Measurements from ENCODE around the gene ACTR1B. TPM values are rescaled to one million over a fixed set of nuclear protein-coding genes. Genes with fewer than 3 reads are reported as not detected.

Gene ACTR1B
- total and polyA plus RNA-seq, 2 of the 4 experiments (the other 2 are of a cell fraction), result 40.5 to 68.8 TPM

DNA sequence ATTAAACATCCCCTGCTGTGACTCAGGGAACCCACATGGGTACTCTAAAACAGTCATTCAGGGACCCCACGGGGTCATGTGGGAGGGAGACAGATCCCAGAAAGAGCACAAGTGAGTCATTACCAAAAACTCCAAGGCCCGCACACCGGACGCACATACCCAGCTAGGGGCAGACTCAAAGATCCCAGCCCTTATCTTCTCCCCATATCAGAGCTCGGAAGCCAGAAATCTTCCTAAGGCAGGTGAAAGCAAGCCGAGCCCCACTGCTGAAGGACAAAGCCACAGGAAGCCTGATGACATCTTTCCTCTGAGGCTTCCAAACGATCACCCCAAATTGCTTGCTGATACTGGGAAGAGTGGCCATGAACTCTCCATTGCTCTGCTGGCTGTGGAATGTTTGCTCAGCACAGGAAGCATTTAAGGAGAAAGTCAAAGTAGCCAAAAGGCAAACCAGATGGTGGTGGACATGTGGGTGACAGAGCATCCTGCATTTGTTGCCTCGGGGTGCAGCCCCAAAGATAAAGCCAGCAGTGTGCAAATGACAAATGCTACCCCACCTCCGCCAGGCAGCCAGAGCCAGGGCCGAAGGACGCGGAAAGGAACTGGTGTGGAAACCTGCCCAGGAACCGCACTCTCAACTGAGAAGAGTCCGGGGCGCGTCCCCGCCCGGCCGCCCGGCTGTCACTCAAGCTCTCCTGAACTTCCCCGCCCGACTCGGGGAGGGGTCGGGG lies 784 bp downstream of the ACTR1B start (continued):
- no peak for TF ChIP-seq CEBPB (IDR thresholded peaks at IDR 0.05; ENCODE audit: low read depth, low read length)
- TF ChIP-seq RAD21 (IDR thresholded peaks at IDR 0.05; ENCODE audit: low read length), result no peak
- no peak for TF ChIP-seq RCOR1 (IDR thresholded peaks at IDR 0.05; ENCODE audit: insufficient replicate concordance, low read length)

- ATAC-seq (ENCODE audit: low read depth), result no peak
- Histone ChIP-seq H3K4me1 (ENCODE audit: control insufficient read depth, insufficient read depth, low read length) (peaks cover 9% of the 10 kb centered on the region), H3K4ac (ENCODE audit: low read depth, low read length) (peak overlapping the region; percentile 90), H3K56ac (ENCODE audit: extremely low read depth, insufficient read depth, low read length) (peak overlapping the region; percentile 79; the same call in 1 of the 2 replicates), H2AFZ (replicated peaks; ENCODE audit: low read length, poor library complexity) (peak overlapping the region; percentile 89), H3K27ac (ENCODE audit: insufficient read depth, low read length) (peak overlapping the region; percentile 95), H4K5ac (ENCODE audit: low read depth, low read length) (peak overlapping the region; percentile 6; the same call in 1 of the 2 replicates), H2BK120ac (ENCODE audit: low read depth, low read length) (peak overlapping the region; percentile 7; the same call in 1 of the 2 replicates), H3K9ac (ENCODE audit: low read depth, low read length) (peak overlapping the region; percentile 77), H3K23ac (ENCODE audit: low read depth, low read length) (peak overlapping the region; percentile 96), H3K79me1 (ENCODE audit: low read depth in 1 of 2, low read length in 2 of 2) (peaks cover 12 to 49% of the 10 kb centered on the region in 2 experiments; a peak in 3 of 4 replicates), H3K9me3 (ENCODE audit: control insufficient read depth, insufficient read depth, low read length) (no peaks in the 10 kb centered on the region), H2AK9ac (replicated peaks; ENCODE audit: low read depth, low read length, poor library complexity) (peak overlapping the region; percentile 97), H3K9me1 (ENCODE audit: insufficient read depth, low read length) (peaks cover 9% of the 10 kb centered on the region), H2BK5ac (ENCODE audit: low read depth, low read length, poor library complexity, severe bottlenecking) (peak overlapping the region; percentile 91), H3K27me3 (ENCODE audit: control insufficient read depth, insufficient read depth, low read length) (no peaks in the 10 kb centered on the region), H3K4me3 (ENCODE audit: insufficient read depth, low read depth, low read length) (peak overlapping the region; percentile 57), H3K14ac (replicated peaks; ENCODE audit: low read depth, low read length) (peak overlapping the region; percentile 46), H3K18ac (ENCODE audit: low read depth, low read length) (peak overlapping the region; percentile 19; the same call in 1 of the 2 replicates), H4K8ac (ENCODE audit: low read depth in 2 of 2, low read length in 2 of 2) (peak overlapping the region; percentile 0 to 78; a peak in 2 of 4 replicates), H3K4me2 (ENCODE audit: low read depth, low read length) (peak overlapping the region; percentile 96), H3K36me3 (ENCODE audit: control insufficient read depth, insufficient read depth, low read length) (peaks cover 18% of the 10 kb centered on the region; the same call in 1 of the 2 replicates), H2BK20ac (ENCODE audit: low read depth, low read length) (no peak overlapping the region), H4K91ac (ENCODE audit: insufficient read depth, low read depth, low read length) (peak overlapping the region; percentile 1), H2BK15ac (ENCODE audit: low read depth, low read length) (no peak overlapping the region), H4K20me1 (ENCODE audit: insufficient read depth, low read length) (0 out of 2 replicates have a peak, but pooled peaks cover 8% of the 10 kb centered on the region), H2AK5ac (ENCODE audit: low read depth, low read length) (peak overlapping the region; percentile 63; the same call in 1 of the 2 replicates)
- in situ Hi-C loops (cut with MboI; ENCODE audit: low sequenced_read_pairs), result loop anchor here (25.0 kb wide), 1 partner anchor 1600 kb away; no protein-coding TSS in a partner anchor
- no TSS peak for BruUV-seq (replicated peaks)
- intact Hi-C loops (cut with micrococcal nuclease), result no loop called here
- WGBS, 2 experiments (ENCODE audit: extremely low coverage in 2 of 2, insufficient read length in 1 of 2), result 60% methylated on average over 1 of the region's 12 CpGs; no CpG with 5 or more reads in 1 of the 2 experiments
- TF ChIP-seq ELK1 (IDR thresholded peaks at IDR 0.05; ENCODE audit: borderline replicate concordance, low read depth, low read length) (no peak), CEBPB (IDR thresholded peaks at IDR 0.05; ENCODE audit: low read depth, low read length) (no peak), RAD21 (IDR thresholded peaks at IDR 0.05; ENCODE audit: low read length) (no peak), MAFK (IDR thresholded peaks at IDR 0.05; ENCODE audit: low read depth, low read length) (no peak), NFE2L2 (IDR thresholded peaks at IDR 0.05; ENCODE audit: low read depth, low read length) (no peak), POLR2A (IDR thresholded peaks at IDR 0.05; ENCODE audit: low read depth, low read length) (no peak), SMC3 (IDR thresholded peaks at IDR 0.05; ENCODE audit: low read depth, low read length) (no peak), MAZ (IDR thresholded peaks at IDR 0.05; ENCODE audit: borderline replicate concordance, low read depth, low read length) (no peak), RFX5 (IDR thresholded peaks at IDR 0.05; ENCODE audit: low read depth, low read length) (no peak), FOS (IDR thresholded peaks at IDR 0.05; ENCODE audit: low read depth, low read length) (no peak)
- dilution Hi-C loops (cut with HindIII; ENCODE audit: low sequenced_read_pairs, unreplicated experiment), result no loop called here
- DNase-seq, result no peak
- ChIA-PET POLR2A (ENCODE audit: unreplicated experiment) (interaction anchor here (2.8 kb wide), 1 partner anchor 16 kb away, joined by 15 read pairs; the partner anchor contains the start of gene COX5B), CTCF (interaction anchor here (0.6 to 1.5 kb wide), 5 partner anchors 11 to 740 kb away, joined by 3 to 4 read pairs (median 3); partner anchors contain the start of gene COX5B)
Observed at GRCh38 chr2:97662386-97662894, 1.4 kb downstream of the ACTR1B start.
